H9 (cell line): Measurements from ENCODE around the gene P4HB. TPM values are rescaled to one million over a fixed set of nuclear protein-coding genes. Genes with fewer than 3 reads are reported as not detected.
A peak's percentile ranks its signal among the peaks of the same experiment; 100 is the strongest.

Experiments
- DNase-seq: peaks from one replicate; pipeline ENCODE4 v3.0.0-alpha.2; 2017
- H2AFZ ChIP-seq: one replicate; pipeline ENCODE4 v1.6.1; 2013; ENCODE audit warnings: mild to moderate bottlenecking, low read length, control low read depth, moderate library complexity
- H2AK5ac ChIP-seq: 2 replicates; pipeline ENCODE4 v1.6.1; 2013; ENCODE audit warnings: low read length, control low read depth, mixed read lengths; ENCODE audit not compliant: insufficient read length
- H2BK120ac ChIP-seq: one replicate; pipeline ENCODE4 v1.6.1; 2013; ENCODE audit warnings: low read depth, mild to moderate bottlenecking, low read length, control low read depth, inconsistent platforms; ENCODE audit not compliant: poor library complexity, severe bottlenecking
- H2BK12ac ChIP-seq: 2 replicates; pipeline ENCODE4 v1.6.1; 2013; ENCODE audit warnings: low read length, control low read depth, mixed read lengths, low read depth; ENCODE audit not compliant: insufficient read length
- H2BK15ac ChIP-seq: 2 replicates; pipeline ENCODE4 v1.6.1; 2013; ENCODE audit warnings: low read depth, low read length, control low read depth
- H2BK20ac ChIP-seq: one replicate; pipeline ENCODE4 v1.6.1; 2013; ENCODE audit warnings: low read depth, mild to moderate bottlenecking, low read length, control low read depth, inconsistent platforms; ENCODE audit not compliant: poor library complexity, severe bottlenecking
- H2BK5ac ChIP-seq: 2 replicates; pipeline ENCODE4 v1.6.1; 2013; ENCODE audit warnings: low read length, control low read depth, mixed read lengths; ENCODE audit not compliant: insufficient read length
- H3K14ac ChIP-seq: 2 replicates; pipeline ENCODE4 v1.6.1; 2013; ENCODE audit warnings: low read length, control low read depth; ENCODE audit not compliant: insufficient read depth
- H3K18ac ChIP-seq: 2 replicates; pipeline ENCODE4 v1.6.1; 2013; ENCODE audit warnings: low read depth, mild to moderate bottlenecking, mixed read lengths, low read length, control low read depth; ENCODE audit not compliant: insufficient read length
- H3K23ac ChIP-seq: 2 replicates; pipeline ENCODE4 v1.6.1; 2013; ENCODE audit warnings: low read length, control low read depth, mixed read lengths, low read depth; ENCODE audit not compliant: insufficient read length
- H3K23me2 ChIP-seq: 2 replicates; pipeline ENCODE4 v1.6.1; 2013; ENCODE audit warnings: low read depth, mild to moderate bottlenecking, mixed read lengths, low read length, control low read depth; ENCODE audit not compliant: insufficient read length, poor library complexity, severe bottlenecking
- H3K27ac ChIP-seq: 2 replicates; pipeline ENCODE4 v1.5.1; 2013; ENCODE audit warnings: low read length, control low read depth, mixed read lengths, low read depth; ENCODE audit not compliant: insufficient read length
- H3K27me3 ChIP-seq: 2 replicates; pipeline ENCODE4 v1.6.1; 2013; ENCODE audit warnings: low read length, control low read depth, inconsistent platforms; ENCODE audit not compliant: insufficient read depth
- H3K4ac ChIP-seq: 2 replicates; pipeline ENCODE4 v1.6.1; 2013; ENCODE audit warnings: low read depth, mild to moderate bottlenecking, control low read depth, inconsistent platforms, low read length, moderate library complexity
- H3K4me1 ChIP-seq: 2 replicates; pipeline ENCODE4 v1.6.1; 2013; ENCODE audit warnings: low read length, control low read depth, inconsistent platforms; ENCODE audit not compliant: insufficient read depth
- H3K4me2 ChIP-seq: 2 replicates; pipeline ENCODE4 v1.6.1; 2013; ENCODE audit warnings: low read length, control low read depth, mixed read lengths; ENCODE audit not compliant: insufficient read length, insufficient read depth
- H3K56ac ChIP-seq: 2 replicates; pipeline ENCODE4 v1.6.1; 2013; ENCODE audit warnings: low read depth, mild to moderate bottlenecking, mixed read lengths, low read length, control low read depth; ENCODE audit not compliant: insufficient read length
- H3K79me1 ChIP-seq: 2 replicates; pipeline ENCODE4 v1.6.1; 2013; ENCODE audit warnings: low read depth, mild to moderate bottlenecking, moderate library complexity, low read length, control low read depth, inconsistent platforms; ENCODE audit not compliant: insufficient read depth, poor library complexity, severe bottlenecking
- H3K79me2 ChIP-seq: 2 replicates; pipeline ENCODE4 v1.6.1; 2013; ENCODE audit warnings: low read length, control low read depth, inconsistent platforms; ENCODE audit not compliant: insufficient read depth
- H3K9ac ChIP-seq: 2 replicates; pipeline ENCODE4 v1.6.1; 2013; ENCODE audit warnings: low read length, control low read depth, mixed read lengths; ENCODE audit not compliant: insufficient read length; ENCODE audit errors: extremely low read depth
- H3K9me3 ChIP-seq: one replicate; pipeline ENCODE4 v1.6.1; 2013; ENCODE audit warnings: low read depth, low read length, inconsistent platforms; ENCODE audit not compliant: control insufficient read depth
- H3T11ph ChIP-seq: one replicate; pipeline ENCODE4 v1.6.1; 2013; ENCODE audit warnings: mild to moderate bottlenecking, low read length, control low read depth, inconsistent platforms
- H4K20me1 ChIP-seq: one replicate; pipeline ENCODE4 v1.6.1; 2013; ENCODE audit not compliant: control insufficient read depth, insufficient read length, insufficient read depth
- H4K5ac ChIP-seq: 2 replicates; pipeline ENCODE4 v1.6.1; 2013; ENCODE audit warnings: low read depth, mild to moderate bottlenecking, mixed read lengths, low read length, control low read depth; ENCODE audit not compliant: insufficient read length
- H4K8ac ChIP-seq: replicated peaks from 2 replicates; pipeline ENCODE4 v1.6.1; 2013; ENCODE audit warnings: low read length, control low read depth, mixed read lengths, low read depth; ENCODE audit not compliant: insufficient read length
- H4K91ac ChIP-seq: 2 replicates; pipeline ENCODE4 v1.6.1; 2013; ENCODE audit warnings: low read depth, mild to moderate bottlenecking, moderate library complexity, mixed read lengths, low read length, control low read depth; ENCODE audit not compliant: insufficient read length
- H3K27ac Mint-ChIP-seq, 3 experiments: 2 replicates in 2 of 3; 3 replicates in 1 of 3; pipeline ENCODE4 v1.8.0; 2020 to 2021; ENCODE audit warnings: mixed read lengths in 3 of 3, mild to moderate bottlenecking in 1 of 3, moderate library complexity in 1 of 3
- H3K27me3 Mint-ChIP-seq: 2 replicates; pipeline ENCODE4 v1.8.0; 2021; ENCODE audit warnings: low read depth, mild to moderate bottlenecking, moderate library complexity, mixed read lengths
- H3K36me3 Mint-ChIP-seq, 3 experiments: 2 replicates in 2 of 3; 3 replicates in 1 of 3; pipeline ENCODE4 v1.8.0; 2020 to 2021; ENCODE audit warnings: low read depth in 3 of 3, mixed read lengths in 3 of 3; ENCODE audit not compliant: insufficient read depth in 1 of 3
- H3K4me1 Mint-ChIP-seq, 2 experiments: 2 replicates each; pipeline ENCODE4 v1.8.0; 2020; ENCODE audit warnings: mixed read lengths in 2 of 2
- H3K4me3 Mint-ChIP-seq, 2 experiments: 2 replicates in 1 of 2; 3 replicates in 1 of 2; pipeline ENCODE4 v1.8.0; 2020 to 2021; ENCODE audit warnings: mild to moderate bottlenecking in 2 of 2, mixed read lengths in 2 of 2, moderate library complexity in 1 of 2
- H3K9me3 Mint-ChIP-seq, 2 experiments: 2 replicates in 1 of 2; 3 replicates in 1 of 2; pipeline ENCODE4 v1.8.0; 2020; ENCODE audit warnings: mild to moderate bottlenecking in 2 of 2, mixed read lengths in 2 of 2, moderate library complexity in 1 of 2
- CTCF ChIP-seq: fragments of 200-600 bp; sonication (generic); conservative IDR thresholded peaks from 3 replicates; pipeline ENCODE4 v1.8.0; 2021; ENCODE audit warnings: antibody characterized with exemption, mild to moderate bottlenecking
- WGBS: extraction: QIAGEN DNeasy Blood & Tissue Kit; methylation state at CpG from one replicate; pipeline ENCODE4 v1.1.7; 2013; ENCODE audit warnings: missing lambda C conversion rate, low lambda C conversion rate, mixed read lengths; ENCODE audit not compliant: insufficient read length; ENCODE audit errors: extremely low coverage; 5-methylcytosine and 5-hydroxymethylcytosine counted together
- total RNA-seq: library from RNA; stranded (reverse); gene quantifications from 2 replicates; pipeline ENCODE4 v1.2.1, GENCODE V29; 2021

P4HB gene
- total RNA-seq, 1 experiment from 2014 or later: 366 TPM

GRCh38 chr17:81902023-81902652 lies 41.8 kb upstream of the P4HB start, which contains the start of gene NPB:
Gene NPB, plus strand, starts transcription at chr17:81902238. Its CDS starts 40 bp downstream, at chr17:81902278.
- H2BK20ac ChIP-seq: no peak within 1 kb of the TSS
- H3K9me3 Mint-ChIP-seq: no peaks in the 10 kb centered on the region
- H3K4ac ChIP-seq: no peak within 1 kb of the TSS
- no peaks in the 10 kb centered on the region for H3K79me2 ChIP-seq
- H3K4me2 ChIP-seq: peak within 1 kb of the TSS; percentile 31
- DNase-seq: no peak
- H3K4me3 Mint-ChIP-seq: peak within 1 kb of the TSS; percentile 27 to 60; a peak in 3 of 5 replicates
- no peak for TF ChIP-seq CTCF
- H3K36me3 Mint-ChIP-seq: peaks cover 8 to 33% (median 18%) of the 10 kb centered on the region in 3 experiments; a peak in 6 of 7 replicates
- H3K9ac ChIP-seq: no peak within 1 kb of the TSS
- H3K27me3 ChIP-seq: no peaks in the 10 kb centered on the region; the same call in 1 of the 2 replicates
- H3K27ac Mint-ChIP-seq: no peak within 1 kb of the TSS
- no peak within 1 kb of the TSS for H2BK15ac ChIP-seq
- no peak within 1 kb of the TSS for H2BK120ac ChIP-seq
- H4K20me1 ChIP-seq: no peaks in the 10 kb centered on the region
- H3T11ph ChIP-seq: no peak within 1 kb of the TSS
- H3K23ac ChIP-seq: no peak within 1 kb of the TSS
- WGBS: no CpG with 5 or more reads among the region's 79 CpGs
- no peak within 1 kb of the TSS for H2AK5ac ChIP-seq
- no peak within 1 kb of the TSS for H4K8ac ChIP-seq
- peaks cover 11% of the 10 kb centered on the region for H3K23me2 ChIP-seq
- H3K14ac ChIP-seq: peak within 1 kb of the TSS; percentile 51
- H3K56ac ChIP-seq: no peak within 1 kb of the TSS
- peaks cover 0 to 3% of the 10 kb centered on the region in 2 experiments; a peak in 2 of 4 replicates for H3K4me1 Mint-ChIP-seq
- no peaks in the 10 kb centered on the region for H3K79me1 ChIP-seq
- H2AFZ ChIP-seq: no peak within 1 kb of the TSS
- no peak within 1 kb of the TSS for H2BK12ac ChIP-seq
- no peak within 1 kb of the TSS for H4K5ac ChIP-seq
- peaks cover 11% of the 10 kb centered on the region for H3K27me3 Mint-ChIP-seq
- no peak within 1 kb of the TSS for H2BK5ac ChIP-seq
- no peak within 1 kb of the TSS for H4K91ac ChIP-seq
- H3K18ac ChIP-seq: no peak within 1 kb of the TSS
- H3K4me1 ChIP-seq: no peaks in the 10 kb centered on the region
- H3K27ac ChIP-seq: no peak within 1 kb of the TSS
- H3K9me3 ChIP-seq: no peaks in the 10 kb centered on the region
